GM19468 (cell line): Measurements from ENCODE around the gene FAM114A2.

Experiments used
- ATAC-seq: cut with Tn5 transposase; IDR thresholded peaks from one replicate; pipeline ENCODE4 v1.9.1; 2021; ENCODE audit warnings: mild to moderate bottlenecking, moderate library complexity, moderate number of reproducible peaks; ENCODE audit not compliant: unreplicated experiment; ENCODE audit errors: extremely low read depth

FAM114A2 gene

DNA sequence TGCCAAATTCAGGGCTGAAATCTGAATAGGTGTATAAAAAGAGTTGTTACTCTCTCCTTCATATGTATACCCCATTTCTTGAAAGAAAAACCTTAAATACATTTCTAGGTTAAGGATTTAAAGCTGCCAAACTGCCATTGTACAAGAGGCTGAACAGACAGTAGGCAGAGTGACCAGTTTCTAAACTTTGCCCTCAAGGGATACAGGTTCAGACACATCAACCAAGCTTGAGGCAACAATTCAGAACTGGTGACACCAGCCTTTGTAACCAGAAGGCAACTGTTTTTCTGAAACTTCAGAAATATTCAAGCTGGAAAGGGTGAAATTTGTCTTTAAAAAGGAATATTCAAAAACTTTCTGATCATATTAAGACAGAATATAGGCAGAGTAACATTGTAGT, 47.5 kb downstream of the FAM114A2 start:
- no peak for ATAC-seq

DNA sequence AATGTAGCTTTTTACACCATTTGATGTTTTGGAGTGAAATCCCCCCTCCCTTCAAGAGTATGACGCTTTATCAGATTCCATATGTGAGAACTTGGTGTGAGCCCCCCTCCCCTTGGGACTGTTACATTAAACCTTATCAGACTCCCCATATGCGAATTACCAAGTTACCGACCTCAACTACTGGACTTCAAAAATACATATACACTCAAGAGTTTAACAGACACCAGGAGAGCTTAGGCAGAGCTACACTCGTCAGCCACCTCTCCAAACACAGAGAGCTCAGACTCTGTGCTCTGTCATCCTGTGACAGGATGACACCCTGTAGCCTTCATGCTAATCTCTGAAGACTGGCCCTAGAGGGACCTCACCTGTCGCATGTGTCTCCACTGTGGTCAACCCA, 50.2 kb downstream of the FAM114A2 start:
- ATAC-seq = no peak

- no peak for ATAC-seq
Observed at GRCh38 chr5:153987301-153987700, 51.4 kb downstream of the FAM114A2 start.

DNA sequence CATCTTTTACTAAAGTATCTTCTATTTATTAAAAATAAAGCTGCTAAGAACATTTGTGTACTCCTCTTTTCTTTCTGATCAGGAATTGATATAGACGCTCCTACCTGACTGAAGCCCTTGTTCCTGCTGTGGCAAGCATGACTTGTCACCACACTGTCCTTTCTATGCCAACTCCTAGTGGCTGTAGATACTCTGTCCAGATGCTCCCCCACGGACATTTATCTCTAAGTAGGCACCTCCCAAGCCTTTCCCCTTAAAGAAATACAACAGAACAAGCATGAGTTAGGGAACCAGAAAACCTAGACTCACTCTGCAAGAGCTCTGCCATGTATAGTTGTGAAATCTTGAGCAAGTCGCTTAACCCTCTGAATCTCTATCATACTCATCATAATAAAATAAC, 53.2 kb downstream of the FAM114A2 start:
- ATAC-seq = no peak

DNA sequence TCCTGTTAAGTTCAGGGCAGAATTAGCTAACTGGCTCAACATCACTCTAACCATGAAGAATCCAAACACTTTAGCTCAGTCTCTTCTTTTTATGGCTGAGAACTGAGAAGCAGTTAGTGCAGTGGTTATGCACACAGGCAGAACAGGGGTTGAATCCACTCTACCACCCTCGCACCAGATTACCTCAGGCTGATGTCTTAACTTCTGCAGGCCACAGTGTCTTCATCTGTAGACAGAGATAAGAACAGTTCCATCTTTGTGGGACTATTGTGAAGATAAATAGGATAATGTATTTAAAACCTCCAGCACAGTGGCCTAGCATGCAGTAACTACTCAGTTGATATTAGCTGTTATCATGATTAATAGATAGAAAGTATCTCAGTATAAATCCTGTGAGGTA, 54.8 kb downstream of the FAM114A2 start:
- ATAC-seq = no peak

- no peak for ATAC-seq
Observed at GRCh38 chr5:153981905-153982605, 56.7 kb downstream of the FAM114A2 start.

DNA sequence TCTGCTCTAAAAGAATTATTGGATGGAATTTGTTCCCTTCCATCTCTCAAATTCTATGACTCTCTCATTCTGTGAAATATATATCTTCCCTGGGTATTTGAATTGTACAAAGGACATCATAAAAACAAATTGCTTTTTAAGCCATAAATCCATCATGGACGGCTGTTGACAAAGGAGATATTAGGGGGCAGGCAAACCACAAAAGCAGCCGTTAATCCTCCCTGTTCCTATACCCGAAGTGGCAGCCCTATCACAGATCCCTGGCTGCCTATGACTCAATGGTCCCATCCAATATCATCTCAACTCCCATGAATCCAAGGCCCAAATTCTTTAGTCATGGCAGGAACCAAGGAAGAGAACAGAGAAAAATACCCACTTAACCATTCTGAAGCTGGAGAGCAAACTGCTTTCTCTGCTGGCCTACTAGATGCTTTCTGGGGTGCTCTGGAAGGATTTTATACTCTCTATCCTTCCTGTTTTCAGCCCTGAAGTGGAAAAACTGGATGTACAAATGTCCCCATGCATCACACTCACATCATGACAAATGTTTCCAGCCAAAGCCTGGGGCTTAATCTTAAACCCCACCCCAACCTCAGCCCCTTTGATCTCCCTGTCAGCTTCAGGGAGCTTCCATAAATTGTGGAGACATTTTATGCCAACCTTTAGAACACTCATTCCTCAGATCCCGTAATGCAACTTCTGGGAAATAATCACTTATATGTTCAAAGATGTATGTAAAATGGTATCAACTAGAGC, 59.5 kb downstream of the FAM114A2 start:
- ATAC-seq = no peak

GRCh38 chr5:153974813-153975163, 63.9 kb downstream of the FAM114A2 start:
- ATAC-seq = no peak

DNA sequence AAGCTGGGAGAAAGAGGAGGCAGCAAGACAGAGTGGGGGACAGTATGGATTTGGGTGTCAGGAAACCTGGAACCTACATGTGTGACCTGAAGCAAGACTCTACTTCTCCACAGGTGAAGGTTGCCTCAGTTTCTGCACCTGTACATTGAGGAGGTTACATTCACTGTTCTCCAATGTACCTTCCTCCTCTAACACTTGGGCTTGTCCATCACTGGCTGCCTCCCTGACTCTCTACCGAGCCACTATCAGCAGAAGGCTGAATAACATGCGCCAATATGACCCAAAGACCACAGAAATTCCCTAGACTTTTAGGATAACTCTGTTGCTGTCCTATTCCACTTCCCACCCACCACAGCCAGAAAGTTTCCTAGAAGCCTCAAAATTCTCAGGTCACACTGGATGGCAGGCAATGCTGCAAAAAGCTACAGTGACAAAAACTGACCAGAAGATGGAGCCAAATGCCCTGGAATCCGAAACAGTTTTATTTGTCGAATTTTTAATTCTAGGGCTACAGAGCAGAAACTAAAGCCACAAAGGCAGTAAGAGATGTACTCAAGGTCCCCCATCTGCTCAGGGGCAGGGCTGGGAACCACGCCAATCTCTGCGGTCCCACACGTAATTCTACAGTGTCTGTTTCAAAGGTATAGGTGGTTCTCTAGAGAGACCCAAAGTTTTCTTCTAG, 64.4 kb downstream of the FAM114A2 start:
- ATAC-seq = peak; percentile 31

DNA sequence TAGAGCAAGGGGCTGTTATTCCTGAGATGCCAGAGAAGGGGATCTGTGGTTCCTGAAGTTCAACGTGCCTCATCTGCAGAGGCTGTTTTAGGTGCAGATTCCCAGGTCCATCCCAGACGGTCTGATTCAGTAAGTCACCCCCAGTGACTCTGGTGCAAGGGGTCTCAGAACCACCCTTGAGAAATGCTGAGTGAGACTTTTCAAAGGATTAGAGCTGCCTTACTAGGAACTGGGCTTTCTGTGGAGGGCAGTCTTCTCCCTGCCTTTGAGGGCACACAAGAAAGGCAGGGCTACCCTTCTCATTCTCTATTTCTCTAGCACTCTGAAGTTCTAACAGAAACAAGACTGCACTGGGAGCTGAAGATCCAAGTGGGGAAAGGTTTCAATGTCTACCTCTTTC, 66.5 kb downstream of the FAM114A2 start:
- ATAC-seq = no peak

- ATAC-seq = no peak
Observed at GRCh38 chr5:153970496-153970895, 68.2 kb downstream of the FAM114A2 start.

DNA sequence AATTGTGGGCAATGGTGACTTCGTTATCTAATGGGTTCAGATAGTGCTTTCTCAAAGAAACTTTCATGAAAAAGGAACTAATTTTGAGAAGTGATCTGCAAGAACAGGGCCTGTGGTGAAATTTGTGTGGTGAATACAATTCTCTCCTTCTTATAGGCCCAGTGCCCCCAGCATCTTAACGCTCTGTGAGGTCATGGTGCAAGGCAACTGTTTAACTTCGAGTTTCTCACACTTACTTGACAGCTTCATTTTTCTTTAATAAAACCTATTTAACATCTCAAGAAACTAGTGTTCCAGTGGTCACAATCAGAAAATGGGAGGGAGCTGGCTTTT, 69.2 kb downstream of the FAM114A2 start:
- no peak for ATAC-seq

DNA sequence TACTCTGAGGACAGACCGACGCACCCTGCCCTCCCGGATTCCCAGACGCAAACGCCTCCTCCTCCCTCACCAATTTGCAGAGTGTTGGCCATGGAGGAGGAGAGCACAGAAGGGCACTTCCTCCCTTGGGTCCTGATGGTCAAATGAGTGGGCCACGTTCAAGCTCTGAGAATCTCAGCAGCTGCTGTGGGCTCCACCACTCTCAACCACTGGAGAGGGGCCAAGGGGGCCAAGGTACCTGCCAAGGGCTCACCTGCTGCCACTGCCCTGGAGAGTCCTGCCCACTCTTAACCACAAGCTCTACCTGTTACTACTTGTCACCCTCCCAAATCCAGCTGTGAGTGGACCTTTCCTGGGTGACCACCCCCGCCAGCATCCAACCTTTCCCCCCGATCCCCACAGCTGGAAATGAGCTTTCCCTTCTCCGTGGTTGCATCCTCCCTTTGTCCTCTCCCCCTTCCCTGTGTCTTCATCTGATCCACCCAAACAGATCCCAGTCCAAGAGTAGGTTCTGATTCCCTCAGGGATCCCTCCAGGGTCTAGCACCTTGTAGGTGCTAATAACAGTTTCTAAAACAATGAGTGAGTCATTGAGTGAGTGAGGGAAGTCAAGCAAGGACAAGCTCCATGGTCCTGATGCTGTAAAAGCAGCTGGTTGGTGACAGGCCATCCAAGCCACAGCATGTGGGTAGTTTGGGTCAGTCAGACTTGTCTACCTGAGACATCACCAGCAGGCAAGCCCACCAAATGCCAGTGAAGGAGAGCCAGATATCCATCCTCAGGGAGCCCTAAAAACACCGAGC, 69.7 kb downstream of the FAM114A2 start:
- ATAC-seq = no peak

- no peak for ATAC-seq
Observed at GRCh38 chr5:153964880-153965645, 73.6 kb downstream of the FAM114A2 start.

DNA sequence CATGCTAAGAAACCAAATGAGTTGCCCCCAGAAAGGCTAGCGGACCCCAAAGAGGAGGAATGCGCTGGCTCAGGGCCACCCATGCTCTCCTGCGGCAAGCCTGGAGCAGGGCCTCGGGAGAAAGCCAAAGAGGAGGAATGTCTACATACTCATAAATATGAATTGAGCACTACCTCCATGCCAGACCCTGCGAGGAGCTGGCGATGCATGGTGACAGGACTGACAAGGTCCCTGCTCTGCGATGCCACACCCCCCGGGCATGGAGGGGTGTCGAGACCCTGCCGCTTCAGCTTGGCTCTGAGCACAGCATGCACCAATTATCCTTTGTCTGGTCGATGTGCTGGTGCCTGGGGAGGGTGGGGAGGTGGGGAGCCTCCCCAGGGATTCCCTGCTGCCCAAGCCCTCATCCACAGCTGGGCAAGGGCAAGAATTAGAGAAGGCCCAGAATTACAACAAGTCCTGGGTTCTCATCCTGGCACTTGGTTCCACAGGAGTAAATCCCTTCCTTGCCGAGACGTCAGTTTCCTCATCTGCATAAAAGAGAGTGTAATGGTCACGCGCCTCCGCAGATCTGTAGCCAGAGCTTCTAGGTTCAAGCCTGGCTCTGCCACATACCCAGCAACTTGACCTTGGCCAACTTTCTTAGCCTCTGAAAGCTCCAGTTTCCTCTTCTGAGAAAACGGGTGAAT, 74.4 kb downstream of the FAM114A2 start:
- no peak for ATAC-seq

- ATAC-seq = no peak
Observed at GRCh38 chr5:153960269-153961215, 78.2 kb downstream of the FAM114A2 start.

- ATAC-seq = no peak
Observed at GRCh38 chr5:153959134-153959957, 79.4 kb downstream of the FAM114A2 start.
